Ramos (cell line): ENCODE measurements around the gene TMED9.

ENCODE experiments used
- in situ Hi-C: fragments of 300-500 bp; cut with MboI; formaldehyde crosslinking; loops from one replicate; pipeline ENCODE4 v1.14.3; 2022; ENCODE audit warnings: low sequenced_read_pairs; ENCODE audit not compliant: unreplicated experiment

The TMED9 gene

GRCh38 chr5:177576169-177576568 lies 15.8 kb upstream of the TMED9 start:
- in situ Hi-C loops, result no loop called here

GRCh38 chr5:177578316-177578715 lies 13.7 kb upstream of the TMED9 start:
- in situ Hi-C loops, result no loop called here

GRCh38 chr5:177588413-177588909 lies 3.5 kb upstream of the TMED9 start:
- in situ Hi-C loops, result no loop called here

- in situ Hi-C loops, result no loop called here
Measured at GRCh38 chr5:177590406-177590805, 1.6 kb upstream of the TMED9 start.

- in situ Hi-C loops, result no loop called here
Measured at GRCh38 chr5:177591690-177592009, 353 bp upstream of the TMED9 start.

GRCh38 chr5:177592905-177593304 lies 902 bp downstream of the TMED9 start:
- in situ Hi-C loops, result no loop called here

- in situ Hi-C loops, result no loop called here
Measured at GRCh38 chr5:177593511-177593910, 1.5 kb downstream of the TMED9 start.

- in situ Hi-C loops, result no loop called here
Measured at GRCh38 chr5:177594071-177594470, 2.1 kb downstream of the TMED9 start.

- in situ Hi-C loops, result no loop called here
Measured at GRCh38 chr5:177595026-177595585, 3.1 kb downstream of the TMED9 start.

- in situ Hi-C loops, result no loop called here
Measured at GRCh38 chr5:177595991-177596774, 4.2 kb downstream of the TMED9 start.

- in situ Hi-C loops, result no loop called here
Measured at GRCh38 chr5:177596775-177597238, 4.8 kb downstream of the TMED9 start.

- in situ Hi-C loops, result no loop called here
Measured at GRCh38 chr5:177598477-177598876, 6.5 kb downstream of the TMED9 start.

- in situ Hi-C loops, result loop anchor here (10.0 to 25.0 kb wide), 2 partner anchors 462 to 1555 kb away; no protein-coding TSS in a partner anchor
Measured at GRCh38 chr5:177599731-177600507, 7.9 kb downstream of the TMED9 start, which contains the start of gene B4GALT7. B4GALT7 (plus strand) TSS chr5:177600132; CDS start chr5:177600211, 79 bp downstream.

GRCh38 chr5:177600508-177601018 lies 8.6 kb downstream of the TMED9 start:
- in situ Hi-C loops, result loop anchor here (10.0 to 25.0 kb wide), 2 partner anchors 462 to 1556 kb away; no protein-coding TSS in a partner anchor

GRCh38 chr5:177601126-177601525 lies 9.1 kb downstream of the TMED9 start:
- in situ Hi-C loops, result loop anchor here (10.0 to 25.0 kb wide), 2 partner anchors 461 to 1556 kb away; no protein-coding TSS in a partner anchor

- in situ Hi-C loops, result loop anchor here (10.0 to 25.0 kb wide), 2 partner anchors 460 to 1557 kb away; no protein-coding TSS in a partner anchor
Measured at GRCh38 chr5:177601577-177602457, 9.8 kb downstream of the TMED9 start.

- in situ Hi-C loops, result loop anchor here (10.0 to 25.0 kb wide), 2 partner anchors 460 to 1558 kb away; no protein-coding TSS in a partner anchor
Measured at GRCh38 chr5:177602458-177602830, 10.4 kb downstream of the TMED9 start.

- in situ Hi-C loops, result loop anchor here (10.0 to 25.0 kb wide), 2 partner anchors 459 to 1559 kb away; no protein-coding TSS in a partner anchor
Measured at GRCh38 chr5:177603631-177604030, 11.6 kb downstream of the TMED9 start.

GRCh38 chr5:177604116-177604521 lies 12.1 kb downstream of the TMED9 start:
- in situ Hi-C loops, result loop anchor here (10.0 to 25.0 kb wide), 2 partner anchors 458 to 1559 kb away; no protein-coding TSS in a partner anchor
